GM23248 (cell line): ENCODE measurements around the gene NACC1.

Experiments
- EZH2 ChIP-seq: fragments of 200-600 bp; sonication (generic); IDR thresholded peaks from 2 replicates; pipeline ENCODE4 v1.6.1; 2018; ENCODE audit warnings: antibody characterized with exemption, mild to moderate bottlenecking; ENCODE audit not compliant: insufficient read depth, poor library complexity, severe bottlenecking
- EZH2phosphoT487 ChIP-seq: fragments of 200-600 bp; sonication (generic); IDR thresholded peaks from 2 replicates; pipeline ENCODE4 v1.6.1; 2018; ENCODE audit warnings: antibody characterized with exemption, moderate library complexity, mild to moderate bottlenecking, low read depth; ENCODE audit not compliant: insufficient read depth

GRCh38 chr19:13155472-13156359 lies 37.7 kb downstream of the NACC1 start:
- TF ChIP-seq EZH2 = no peak
- no peak for TF ChIP-seq EZH2phosphoT487
